ENCODE measurements around the gene NKTR.

GRCh38 chr3:42652611-42653302 is 52.3 kb downstream of the NKTR start:
- TF ChIP-seq CTCF (IDR thresholded peaks at IDR 0.05), result no peak
- TF ChIP-seq POLR2A (IDR thresholded peaks at IDR 0.05), result peak in 1 of 2 donors; percentile 5

All from lower leg skin (tissue), 3 donors.